GM03348 (cell line): ENCODE results near the gene EPS8.

Source experiments
- DNase-seq: peaks from one replicate; pipeline ENCODE4 v3.0.0; 2012; ENCODE audit warnings: low spot score

The EPS8 gene

GRCh38 chr12:15601210-15601800, 187.9 kb downstream of the EPS8 start:
- DNase-seq, result peak; percentile 54

- DNase-seq, result no peak
Measured at GRCh38 chr12:15600223-15600935, 188.8 kb downstream of the EPS8 start.

DNA sequence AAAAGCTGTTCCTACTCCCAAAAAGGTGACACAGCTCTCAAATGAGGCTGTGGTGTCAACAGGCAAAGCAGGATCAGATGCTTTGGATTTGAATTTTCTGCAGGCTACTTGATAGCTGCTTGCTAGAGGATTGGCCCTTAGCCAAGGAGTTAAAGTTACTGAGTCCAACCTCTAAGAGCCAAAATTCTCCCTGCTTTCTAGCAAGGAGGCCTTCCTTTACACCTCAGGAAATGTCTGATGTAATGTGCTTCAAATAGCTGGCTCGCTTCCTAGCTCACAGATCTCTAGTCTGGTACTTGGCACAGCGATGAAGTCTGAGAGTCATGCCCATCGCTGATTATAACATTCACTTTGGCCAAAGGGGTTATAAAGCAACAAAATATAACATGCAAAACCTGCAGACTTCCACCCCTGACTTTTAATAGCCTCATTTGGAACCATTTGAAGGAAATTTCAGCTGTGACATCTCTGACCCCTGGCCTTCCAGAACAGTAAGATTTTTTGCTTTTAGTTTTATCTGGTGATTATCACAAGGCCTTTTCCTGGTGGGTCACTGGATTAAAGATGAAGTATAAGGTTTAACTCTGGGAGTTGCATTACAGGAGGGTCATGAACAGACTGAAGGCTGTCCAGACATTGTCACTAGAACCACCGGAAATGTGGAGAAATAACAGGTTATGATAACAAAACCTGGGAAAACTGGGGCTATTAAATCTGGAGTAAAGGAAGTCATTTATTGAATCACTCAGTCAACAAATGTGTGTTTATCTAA, 189.7 kb downstream of the EPS8 start:
- DNase-seq, result peak; percentile 27

DNA sequence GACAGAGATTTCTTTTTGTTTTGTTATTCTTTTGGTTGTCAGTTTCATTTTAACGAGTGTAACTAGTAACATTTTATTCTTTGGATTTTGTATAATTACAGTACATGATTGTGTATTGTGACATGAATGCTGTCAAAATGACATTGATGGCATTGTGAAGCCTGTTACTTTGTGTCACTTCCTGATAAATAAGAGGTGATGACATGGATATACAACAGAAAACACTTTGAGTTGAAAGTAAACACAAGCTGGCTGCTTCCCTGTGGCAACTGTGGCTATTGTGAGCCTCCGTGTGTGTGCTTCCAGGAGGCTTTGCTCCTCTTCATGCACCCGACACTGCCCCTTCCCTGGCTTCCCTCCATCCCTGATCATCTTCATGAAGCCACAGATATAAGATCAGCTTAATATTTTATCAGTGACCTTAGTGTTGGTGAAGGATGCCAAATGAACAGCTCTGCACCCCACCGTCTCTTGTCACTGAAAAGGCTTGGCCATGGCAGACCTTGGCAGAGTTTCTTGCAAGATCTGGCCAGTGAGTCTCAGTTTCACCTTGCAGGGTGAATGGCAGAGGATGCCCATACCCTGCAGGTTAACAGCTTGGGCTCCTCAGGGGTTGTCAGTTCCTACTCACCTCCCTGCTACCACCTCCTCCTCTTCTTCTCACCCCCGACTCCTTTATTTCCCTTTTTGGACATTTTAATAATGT, 191.9 kb downstream of the EPS8 start:
- DNase-seq, result no peak

- DNase-seq, result no peak
Measured at GRCh38 chr12:15596174-15596573, 193.0 kb downstream of the EPS8 start.

- DNase-seq, result no peak
Measured at GRCh38 chr12:15592934-15593333, 196.3 kb downstream of the EPS8 start.

GRCh38 chr12:15591811-15592210, 197.4 kb downstream of the EPS8 start:
- no peak for DNase-seq

DNA sequence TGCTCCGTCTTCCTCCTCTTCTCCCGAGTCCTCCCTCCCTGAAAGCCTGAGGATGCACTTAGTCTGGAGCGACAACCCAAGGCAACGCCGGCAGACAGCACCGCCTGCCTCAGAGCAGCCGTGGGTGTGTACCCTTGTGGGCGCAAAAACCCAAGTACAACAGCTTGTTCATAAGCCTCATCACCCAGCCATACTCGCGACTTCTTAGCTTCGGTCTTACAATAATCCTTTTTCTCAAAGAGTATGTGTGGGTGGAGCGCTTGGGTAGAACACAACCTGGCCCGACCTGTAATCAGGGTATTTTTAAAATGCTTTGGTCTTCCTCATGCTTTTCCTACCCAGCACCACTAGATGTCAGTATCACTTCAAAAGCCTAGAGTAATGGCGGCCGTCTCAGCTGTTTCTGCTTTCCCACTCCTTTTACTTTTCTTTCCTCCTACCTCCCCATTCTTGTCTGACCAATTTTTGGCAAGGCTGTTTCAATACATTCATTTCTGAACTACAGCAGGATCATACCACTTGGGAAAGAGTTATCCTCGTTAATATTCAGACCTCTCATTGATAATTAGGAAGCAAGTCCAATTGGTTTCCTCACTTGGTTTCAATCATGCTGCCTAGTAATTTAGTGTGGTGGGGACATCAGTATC, 198.9 kb downstream of the EPS8 start:
- peak; percentile 84 for DNase-seq

DNA sequence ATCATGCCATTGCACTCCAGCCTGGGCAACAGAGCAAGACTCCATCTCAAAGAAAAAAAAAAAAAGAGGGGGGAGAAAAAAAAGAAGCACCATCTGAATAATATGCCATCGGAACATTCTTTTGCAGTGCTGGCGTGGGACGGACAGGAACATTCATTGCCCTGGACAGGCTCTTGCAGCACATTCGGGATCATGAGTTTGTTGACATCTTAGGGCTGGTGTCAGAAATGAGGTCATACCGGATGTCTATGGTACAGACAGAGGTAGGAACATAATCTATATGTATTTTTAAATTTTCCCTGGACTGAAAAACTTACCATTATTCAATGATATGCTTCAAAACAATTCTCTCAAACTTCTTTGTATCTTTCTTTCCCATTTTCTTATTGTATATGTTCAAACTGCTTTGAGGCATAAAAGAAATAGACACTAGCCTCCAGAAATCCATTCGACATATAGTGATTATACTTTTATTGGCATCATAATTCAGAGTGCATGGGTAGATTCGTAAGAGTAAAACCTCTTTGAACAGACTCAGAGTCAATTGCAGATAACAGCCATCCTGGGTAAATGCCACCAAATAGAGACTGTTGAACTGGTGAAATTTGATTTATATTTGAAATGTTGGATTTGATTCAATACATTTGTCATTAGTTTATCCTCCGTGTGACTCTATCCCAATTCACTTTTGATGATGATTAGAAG, 199.7 kb downstream of the EPS8 start:
- no peak for DNase-seq

GRCh38 chr12:15584366-15585041, 204.7 kb downstream of the EPS8 start:
- peak; percentile 54 for DNase-seq

- no peak for DNase-seq
Measured at GRCh38 chr12:15583804-15584203, 205.4 kb downstream of the EPS8 start.

DNA sequence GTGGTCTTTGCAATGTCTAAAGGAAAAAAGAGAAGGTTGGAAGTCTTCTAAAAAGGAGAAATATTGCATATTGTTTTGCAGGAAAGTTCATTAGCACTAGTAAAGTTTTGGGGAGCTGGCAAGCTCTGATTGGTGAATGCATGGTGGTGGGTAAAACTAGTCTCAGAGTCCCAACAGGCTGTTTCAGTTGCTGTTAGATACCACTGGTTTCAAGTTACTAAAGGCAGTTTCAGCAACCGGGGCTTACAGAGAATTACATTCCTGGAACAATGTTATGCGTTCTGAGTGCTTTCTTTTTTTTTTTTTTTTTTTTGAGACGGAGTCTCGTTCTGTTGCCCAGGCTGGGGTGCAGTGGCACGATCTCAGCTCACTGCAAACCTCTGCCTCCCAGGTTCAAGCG, 208.2 kb downstream of the EPS8 start:
- peak; percentile 12 for DNase-seq

DNA sequence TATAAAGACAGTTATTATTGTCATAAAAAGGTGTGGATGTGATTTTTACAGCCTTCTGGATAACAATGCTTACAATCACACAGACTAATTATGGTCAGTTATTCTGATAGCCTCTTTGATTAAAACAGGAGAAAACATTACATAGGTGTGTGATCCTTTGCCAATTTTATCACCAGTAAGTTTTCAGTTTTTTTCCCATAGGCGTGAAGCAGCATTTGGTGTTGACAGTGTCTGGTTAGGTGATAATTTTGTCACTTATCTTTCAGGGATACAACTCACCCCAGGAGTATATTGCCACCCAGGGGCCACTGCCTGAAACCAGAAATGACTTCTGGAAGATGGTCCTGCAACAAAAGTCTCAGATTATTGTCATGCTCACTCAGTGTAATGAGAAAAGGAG, 208.8 kb downstream of the EPS8 start:
- DNase-seq, result no peak

DNA sequence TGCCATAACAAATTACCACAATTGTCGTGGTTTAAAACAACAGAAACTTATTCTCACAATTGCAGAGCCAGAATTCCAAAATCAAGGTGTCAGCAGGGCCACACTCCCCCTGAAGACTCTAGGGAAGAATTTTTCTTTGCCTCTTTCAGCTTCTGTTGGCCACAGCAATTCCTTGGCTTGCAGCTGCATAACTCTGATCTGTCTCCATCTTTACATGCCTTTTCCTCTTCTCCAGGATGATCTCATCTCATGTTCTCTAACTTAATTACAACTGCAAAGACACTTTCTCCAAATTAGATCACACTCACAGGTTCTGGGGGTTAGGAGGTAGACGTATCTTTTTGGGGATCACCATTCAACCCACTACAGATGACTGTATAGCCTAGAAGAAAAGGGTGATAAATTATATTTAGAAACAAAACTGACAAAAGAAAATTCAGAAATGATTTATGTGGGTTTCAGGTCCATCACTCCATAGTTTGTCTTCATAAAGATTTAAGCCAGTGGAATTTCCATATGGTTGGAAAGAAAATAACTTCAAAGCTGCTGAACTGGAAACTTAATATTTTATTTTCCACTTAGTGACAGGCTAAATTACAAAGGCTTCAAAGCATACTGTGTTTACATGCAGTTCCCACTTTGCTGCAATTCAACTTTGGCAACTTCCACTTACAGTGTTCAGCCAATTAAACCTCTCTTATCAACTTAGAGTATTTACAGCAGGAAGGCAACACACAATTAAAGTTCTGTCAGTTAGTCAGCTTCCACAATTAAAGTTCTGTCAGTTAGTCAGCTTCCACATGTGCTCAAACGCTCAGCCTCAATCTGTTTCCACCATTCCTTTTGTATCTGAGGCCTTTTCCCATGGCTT, 213.3 kb downstream of the EPS8 start:
- DNase-seq, result no peak

DNA sequence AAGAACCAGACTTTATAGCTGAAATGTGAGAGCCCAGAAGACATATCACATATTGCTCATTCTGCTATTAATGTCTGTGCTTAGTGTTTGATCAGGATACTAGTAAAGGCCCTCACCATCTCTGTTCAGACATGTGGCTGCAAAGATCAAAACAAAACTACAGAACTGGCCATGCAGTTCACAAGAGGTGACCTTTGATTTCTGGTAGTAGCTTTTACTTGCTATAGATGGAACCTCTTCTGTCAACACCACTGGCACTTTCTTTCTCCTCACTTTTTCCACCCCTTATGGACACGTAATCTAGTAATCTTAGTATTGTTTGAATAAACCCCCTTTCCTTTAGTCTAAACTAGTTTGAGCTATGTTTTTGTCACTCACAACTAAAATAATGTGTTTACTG, 214.8 kb downstream of the EPS8 start:
- DNase-seq, result no peak
